GM12801 (cell line): ENCODE results near the gene C1R.

Experiments
- CTCF ChIP-seq: IDR thresholded peaks from one replicate; pipeline ENCODE4 v1.5.1; 2011; ENCODE audit warnings: control low read depth; ENCODE audit not compliant: insufficient read length; ENCODE audit errors: extremely low read depth

The C1R gene

GRCh38 chr12:7101047-7101693 lies 8.9 kb upstream of the C1R start:
- no peak for TF ChIP-seq CTCF

- TF ChIP-seq CTCF = no peak
Observed at GRCh38 chr12:7100239-7100638, 8.0 kb upstream of the C1R start.

GRCh38 chr12:7099290-7099996 lies 7.2 kb upstream of the C1R start:
- no peak for TF ChIP-seq CTCF

- TF ChIP-seq CTCF = no peak
Observed at GRCh38 chr12:7096979-7097378, 4.7 kb upstream of the C1R start.

- TF ChIP-seq CTCF = no peak
Observed at GRCh38 chr12:7096006-7096932, 4.0 kb upstream of the C1R start.

- TF ChIP-seq CTCF = no peak
Observed at GRCh38 chr12:7093892-7094291, 1.6 kb upstream of the C1R start.

GRCh38 chr12:7093486-7093885 lies 1.2 kb upstream of the C1R start:
- no peak for TF ChIP-seq CTCF
